ENCODE results near the gene EGFLAM.

The EGFLAM gene

GRCh38 chr5:38295751-38296150 lies 37.4 kb downstream of the EGFLAM start:
- TF ChIP-seq CTCF (IDR thresholded peaks at IDR 0.05; ENCODE audit: low read depth, low read length), result no peak

GRCh38 chr5:38297830-38298608 lies 39.7 kb downstream of the EGFLAM start:
- no peak for TF ChIP-seq CTCF (IDR thresholded peaks at IDR 0.05; ENCODE audit: low read depth, low read length)
- Histone ChIP-seq H3K4me3 (ENCODE audit: low read depth, low read length) (no peak overlapping the region), H3K9me3 (ENCODE audit: severe bottlenecking) (peaks cover under 1% of the 10 kb centered on the region), H3K27ac (no peak overlapping the region), H3K36me3 (peaks cover 29% of the 10 kb centered on the region), H3K27me3 (ENCODE audit: insufficient read depth, low read depth, severe bottlenecking) (no peaks in the 10 kb centered on the region)
- DNase-seq, result no peak

More at GRCh38 chr5:38295751-38296150, 37.4 kb downstream of the EGFLAM start:
- DNase-seq, result no peak
- H3K27me3 ChIP-seq (ENCODE audit: insufficient read depth, low read depth, severe bottlenecking), result no peaks in the 10 kb centered on the region
- H3K9me3 ChIP-seq (ENCODE audit: severe bottlenecking), result no peaks in the 10 kb centered on the region
- H3K27ac ChIP-seq, result no peak overlapping the region
- peaks cover 23% of the 10 kb centered on the region for H3K36me3 ChIP-seq
- H3K4me3 ChIP-seq (ENCODE audit: low read depth, low read length), result no peak overlapping the region

GRCh38 chr5:38299585-38299984 lies 41.2 kb downstream of the EGFLAM start:
- no peak for TF ChIP-seq CTCF (IDR thresholded peaks at IDR 0.05; ENCODE audit: low read depth, low read length)
- no peak for DNase-seq
- Histone ChIP-seq H3K27me3 (ENCODE audit: insufficient read depth, low read depth, severe bottlenecking) (no peaks in the 10 kb centered on the region), H3K4me3 (ENCODE audit: low read depth, low read length) (no peak overlapping the region), H3K9me3 (ENCODE audit: severe bottlenecking) (peaks cover 10% of the 10 kb centered on the region), H3K36me3 (peaks cover 28% of the 10 kb centered on the region), H3K27ac (no peak overlapping the region)

GRCh38 chr5:38305148-38305547 lies 46.8 kb downstream of the EGFLAM start:
- no peak for TF ChIP-seq CTCF (IDR thresholded peaks at IDR 0.05; ENCODE audit: low read depth, low read length)

GRCh38 chr5:38307845-38308244 lies 49.5 kb downstream of the EGFLAM start:
- TF ChIP-seq CTCF (IDR thresholded peaks at IDR 0.05; ENCODE audit: low read depth, low read length), result no peak
- Histone ChIP-seq H3K27ac (no peak overlapping the region), H3K9me3 (ENCODE audit: severe bottlenecking) (peaks cover 12% of the 10 kb centered on the region), H3K36me3 (peaks cover 30% of the 10 kb centered on the region), H3K27me3 (ENCODE audit: insufficient read depth, low read depth, severe bottlenecking) (no peaks in the 10 kb centered on the region), H3K4me3 (ENCODE audit: low read depth, low read length) (no peak overlapping the region)
- no peak for DNase-seq

More at GRCh38 chr5:38305148-38305547, 46.8 kb downstream of the EGFLAM start:
- no peak overlapping the region for H3K4me3 ChIP-seq (ENCODE audit: low read depth, low read length)
- H3K9me3 ChIP-seq (ENCODE audit: severe bottlenecking), result peaks cover 12% of the 10 kb centered on the region
- no peak for DNase-seq
- H3K27me3 ChIP-seq (ENCODE audit: insufficient read depth, low read depth, severe bottlenecking), result no peaks in the 10 kb centered on the region
- no peak overlapping the region for H3K27ac ChIP-seq
- peaks cover 33% of the 10 kb centered on the region for H3K36me3 ChIP-seq
